ENCODE results near the gene EGR2.

GRCh38 chr10:62829622-62830021 lies 13.5 kb upstream of the EGR2 start:
- TF ChIP-seq CTCF (IDR thresholded peaks at IDR 0.05), result no peak
- no peak for TF ChIP-seq POLR2A (IDR thresholded peaks at IDR 0.05)
